ENCODE data around the gene MS4A10.

DNA sequence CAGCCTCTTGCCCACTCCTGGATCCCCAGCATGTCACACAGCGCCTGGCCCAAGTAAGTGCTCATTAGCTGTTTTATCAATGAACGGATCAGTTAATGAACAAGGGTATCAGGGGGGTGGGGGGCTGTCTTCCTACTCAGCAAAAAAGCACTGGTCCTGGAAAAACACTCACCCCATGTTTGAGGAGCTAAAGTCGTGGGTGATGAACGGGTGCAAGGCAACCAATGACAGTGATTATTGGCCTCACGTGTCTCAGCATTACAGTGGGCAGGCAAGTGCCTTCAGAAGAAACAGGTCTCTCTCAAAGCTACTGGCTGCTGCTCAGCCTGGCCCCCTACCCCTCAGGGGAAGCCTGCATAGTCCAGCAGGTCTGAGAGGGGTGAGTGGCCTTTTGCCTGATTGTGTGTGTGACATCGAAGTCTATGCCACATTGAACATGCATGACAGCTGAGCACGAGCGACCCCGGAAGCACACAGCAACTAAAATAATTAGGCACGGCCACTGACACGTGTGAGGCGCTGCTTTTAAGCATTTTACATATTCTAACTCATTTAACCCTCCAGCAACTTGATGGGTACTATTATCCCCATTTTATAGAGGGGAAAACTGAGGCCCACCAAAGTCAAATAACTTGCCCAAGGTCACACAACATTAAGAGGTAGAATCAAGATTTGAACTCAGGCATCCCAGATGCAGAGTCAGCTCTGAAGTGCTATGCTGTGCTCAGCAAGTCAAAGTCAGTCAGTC is 2.6 kb upstream of the MS4A10 start:
- TF ChIP-seq CTCF (conservative IDR thresholded peaks at IDR 0.05 in 1 of 2, IDR thresholded peaks at IDR 0.05 in 1 of 2; ENCODE audit: extremely low read depth in 1 of 2, insufficient read depth in 1 of 2, low read depth in 1 of 2, low read length in 2 of 2) (no peak), EZH2 (IDR thresholded peaks at IDR 0.05; ENCODE audit: borderline replicate concordance, low read length) (no peak)
